GM21528 (cell line): ENCODE results near the gene YIF1B.
A peak's percentile ranks its signal among the peaks of the same experiment; 100 is the strongest.
"Not testable (repeated sequence)": the region's sequence is repeated elsewhere in the genome, so short reads cannot be mapped to it uniquely, and the experiment has no call there.

Source experiments
- ATAC-seq: cut with Tn5 transposase; IDR thresholded peaks from one replicate; pipeline ENCODE4 v1.9.1; 2021; ENCODE audit warnings: mild to moderate bottlenecking, moderate library complexity; ENCODE audit not compliant: unreplicated experiment, low FRiP score

YIF1B gene

GRCh38 chr19:38277969-38278680 is 37.6 kb downstream of the YIF1B start:
- no peak for ATAC-seq

- no peak for ATAC-seq
Measured at GRCh38 chr19:38277549-38277948, 38.2 kb downstream of the YIF1B start.

GRCh38 chr19:38276942-38277517 is 38.7 kb downstream of the YIF1B start:
- ATAC-seq: no peak

- no peak for ATAC-seq
Measured at GRCh38 chr19:38274739-38275138, 41.0 kb downstream of the YIF1B start.

- no peak for ATAC-seq
Measured at GRCh38 chr19:38273499-38273898, 42.2 kb downstream of the YIF1B start.

- no peak for ATAC-seq
Measured at GRCh38 chr19:38270587-38271167, 45.1 kb downstream of the YIF1B start.

- ATAC-seq: no peak
Measured at GRCh38 chr19:38268539-38268938, 47.2 kb downstream of the YIF1B start.

- no peak for ATAC-seq
Measured at GRCh38 chr19:38267761-38268483, 47.8 kb downstream of the YIF1B start.

GRCh38 chr19:38266981-38267597 is 48.7 kb downstream of the YIF1B start:
- no peak for ATAC-seq

GRCh38 chr19:38265921-38266429 is 49.8 kb downstream of the YIF1B start:
- ATAC-seq: no peak

GRCh38 chr19:38265213-38265861 is 50.4 kb downstream of the YIF1B start:
- ATAC-seq: no peak

GRCh38 chr19:38264486-38265212 is 51.1 kb downstream of the YIF1B start, which contains the start of gene SPINT2:
TSS of gene SPINT2 (plus strand) at chr19:38264573. CDS start at chr19:38264893, 320 bp downstream.
- ATAC-seq: peak; percentile 32

- ATAC-seq: peak; percentile 45
Measured at GRCh38 chr19:38263689-38264485, 51.9 kb downstream of the YIF1B start.

- no peak for ATAC-seq
Measured at GRCh38 chr19:38262585-38263268, 53.0 kb downstream of the YIF1B start.

GRCh38 chr19:38261942-38262341 is 53.8 kb downstream of the YIF1B start:
- ATAC-seq: not testable (repeated sequence)

- ATAC-seq: no peak
Measured at GRCh38 chr19:38255383-38256014, 60.2 kb downstream of the YIF1B start.

GRCh38 chr19:38253788-38254187 is 62.0 kb downstream of the YIF1B start:
- no peak for ATAC-seq
